Umbilical cord (tissue), 2 donors: ENCODE measurements around the gene MAGI2. TPM values are rescaled to one million over a fixed set of nuclear protein-coding genes. Genes with fewer than 3 reads are reported as not detected.

ENCODE experiments used
- DNase-seq: peaks from one replicate; pipeline ENCODE4 v3.0.0-alpha.2; 2015; ENCODE audit warnings: low spot score
- total RNA-seq: library from RNA; depleted of rRNA; stranded (reverse); fragments of >200 nt; gene quantifications from one replicate; pipeline ENCODE4 v1.2.3, GENCODE V29; 2014; ENCODE audit warnings: low replicate concordance; ENCODE audit not compliant: insufficient read depth

The MAGI2 gene
- total RNA-seq, 1 donor from 2014 or later = 51.5 TPM

GRCh38 chr7:78052112-78052511 is 1401.4 kb downstream of the MAGI2 start:
- DNase-seq = no peak

GRCh38 chr7:78047800-78048199 is 1405.7 kb downstream of the MAGI2 start:
- DNase-seq = no peak

GRCh38 chr7:78043159-78043558 is 1410.3 kb downstream of the MAGI2 start:
- no peak for DNase-seq

GRCh38 chr7:78041423-78041822 is 1412.0 kb downstream of the MAGI2 start:
- no peak for DNase-seq

GRCh38 chr7:78039790-78040776 is 1413.4 kb downstream of the MAGI2 start:
- DNase-seq = no peak

GRCh38 chr7:78038465-78039080 is 1414.9 kb downstream of the MAGI2 start:
- no peak for DNase-seq

- DNase-seq = no peak
Measured at GRCh38 chr7:78037603-78038002, 1415.9 kb downstream of the MAGI2 start.

- DNase-seq = no peak
Measured at GRCh38 chr7:78033410-78033809, 1420.1 kb downstream of the MAGI2 start.

- no peak for DNase-seq
Measured at GRCh38 chr7:78026492-78026891, 1427.0 kb downstream of the MAGI2 start.

GRCh38 chr7:78024591-78024990 is 1428.9 kb downstream of the MAGI2 start:
- DNase-seq = no peak

GRCh38 chr7:78023191-78023590 is 1430.3 kb downstream of the MAGI2 start:
- no peak for DNase-seq

- no peak for DNase-seq
Measured at GRCh38 chr7:78022165-78022564, 1431.3 kb downstream of the MAGI2 start.

- DNase-seq = no peak
Measured at GRCh38 chr7:78020874-78021249, 1432.6 kb downstream of the MAGI2 start.

GRCh38 chr7:78020136-78020873 is 1433.2 kb downstream of the MAGI2 start:
- DNase-seq = peak; percentile 90

- DNase-seq = peak; percentile 95
Measured at GRCh38 chr7:78019447-78020135, 1433.9 kb downstream of the MAGI2 start.

GRCh38 chr7:78018641-78019446 is 1434.6 kb downstream of the MAGI2 start:
- DNase-seq = peak; percentile 34

- no peak for DNase-seq
Measured at GRCh38 chr7:78017591-78018100, 1435.8 kb downstream of the MAGI2 start.

GRCh38 chr7:78015574-78016260 is 1437.8 kb downstream of the MAGI2 start:
- no peak for DNase-seq

GRCh38 chr7:78014401-78014800 is 1439.1 kb downstream of the MAGI2 start:
- DNase-seq = no peak

- no peak for DNase-seq
Measured at GRCh38 chr7:78013386-78013785, 1440.1 kb downstream of the MAGI2 start.
